Esophagus muscularis mucosa (tissue), 4 donors: Measurements from ENCODE around the gene CST4. TPM values are rescaled to one million over a fixed set of nuclear protein-coding genes. Genes with fewer than 3 reads are reported as not detected.
"Not testable (repeated sequence)": the region's sequence is repeated elsewhere in the genome, so short reads cannot be mapped to it uniquely, and the experiment has no call there.

Experiments
- DNase-seq: peaks from one replicate; pipeline ENCODE4 v3.0.0-alpha.2; 2017; ENCODE audit errors: extremely low spot score
- H3K27ac ChIP-seq, 4 donors: fragments of 200-600 bp; sonication (generic); replicated peaks in 1 of 4; 1 replicate in 3 of 4; 2 replicates in 1 of 4; pipeline ENCODE4 v1.5.1; 2016 to 2019; ENCODE audit warnings: mild to moderate bottlenecking in 1 of 4
- H3K27me3 ChIP-seq, 4 donors: fragments of 200-600 bp; sonication (generic); one replicate each; pipeline versions ENCODE4 v1.5.1 to v1.6.0; 2016 to 2019
- H3K36me3 ChIP-seq, 4 donors: fragments of 200-600 bp; sonication (generic); one replicate each; pipeline ENCODE4 v1.5.1; 2016 to 2019
- H3K4me1 ChIP-seq, 4 donors: fragments of 200-600 bp; sonication (generic); one replicate each; pipeline ENCODE4 v1.5.1; 2016 to 2019
- H3K4me3 ChIP-seq, 4 donors: fragments of 200-600 bp; sonication (generic); 1 replicate in 2 of 4; 2 replicates in 2 of 4; pipeline ENCODE4 v1.5.1; 2016 to 2019; ENCODE audit warnings: mild to moderate bottlenecking in 4 of 4, moderate library complexity in 1 of 4
- H3K9me3 ChIP-seq, 4 donors: fragments of 200-600 bp; sonication (generic); 1 replicate in 3 of 4; 2 replicates in 1 of 4; pipeline ENCODE4 v1.5.1; 2016 to 2019
- CTCF ChIP-seq, 3 experiments: fragments of 200-600 bp in 2 of 3; fragments of 450-650 bp in 1 of 3; sonication (generic) in 2 of 3; IDR thresholded peaks; one replicate each; pipeline ENCODE4 v1.5.1; 2017 to 2019; ENCODE audit warnings: antibody characterized with exemption in 3 of 3, mild to moderate bottlenecking in 2 of 3, moderate library complexity in 1 of 3
- EP300 ChIP-seq: sonication (generic); formaldehyde crosslinking; IDR thresholded peaks from one replicate; pipeline ENCODE4 v1.6.1; 2017; ENCODE audit warnings: antibody characterized with exemption
- POLR2A ChIP-seq: fragments of 450-650 bp; IDR thresholded peaks from one replicate; pipeline ENCODE4 v1.6.1; 2017; ENCODE audit warnings: antibody characterized with exemption, moderate library complexity, mild to moderate bottlenecking, low read depth
- POLR2AphosphoS5 ChIP-seq, 2 donors: sonication (generic); formaldehyde crosslinking; IDR thresholded peaks; one replicate each; pipeline ENCODE4 v1.6.1; 2017; ENCODE audit warnings: antibody characterized with exemption in 2 of 2
- WGBS: methylation state at CpG from one replicate; pipeline ENCODE4 v1.1.5; 2018; 5-methylcytosine and 5-hydroxymethylcytosine counted together
- intact Hi-C: fragments of 100-400 bp; cut with DNase I; formaldehyde crosslinking; loops from one replicate; pipeline ENCODE4 v1.15.1; 2023
- total RNA-seq, 4 donors: library from RNA; depleted of rRNA; stranded (reverse); fragments of >200 nt; gene quantifications; one replicate each; pipeline versions ENCODE4 v1.1.0 to v1.2.1, GENCODE V29; 2016

CST4 gene
- total RNA-seq, 4 donors from 2014 or later, result not detected

DNA sequence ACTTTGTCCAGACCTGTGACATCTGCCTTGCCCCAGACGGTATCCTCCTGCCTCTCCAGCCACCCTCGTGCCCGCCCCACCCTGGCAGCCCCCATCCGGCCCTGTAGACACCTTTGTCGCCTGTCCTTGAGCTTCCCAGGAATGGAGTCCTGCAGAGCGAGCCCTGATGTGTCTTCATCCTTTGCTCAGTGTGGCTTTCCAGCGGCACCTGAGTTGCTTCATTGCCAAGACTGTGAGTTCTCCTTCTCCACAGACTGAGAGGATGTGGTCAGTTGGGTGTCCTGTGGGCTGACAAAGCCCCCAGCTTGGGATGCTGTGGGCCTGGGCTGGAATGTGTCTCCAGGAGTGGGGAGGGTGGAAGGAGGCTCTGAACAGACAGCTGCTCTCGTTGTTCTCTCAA is 1.7 kb upstream of the CST4 start:
- Histone ChIP-seq H3K36me3 (no peaks in the 10 kb centered on the region), H3K9me3 (no peaks in the 10 kb centered on the region), H3K4me3 (no peak overlapping the region), H3K4me1 (peaks cover 0 to 9% (median 3%) of the 10 kb centered on the region in 4 donors), H3K27me3 (peaks cover 0 to 11% (median 0%) of the 10 kb centered on the region in 4 donors), H3K27ac (no peak overlapping the region)
- 96% methylated on average over 8 of the region's 8 CpGs for WGBS
- peak; percentile 87 for DNase-seq
- TF ChIP-seq EP300 (no peak), CTCF (IDR thresholded peaks at IDR 0.05) (no peak), POLR2A (no peak), POLR2AphosphoS5 (IDR thresholded peaks at IDR 0.05) (no peak)
- intact Hi-C loops, result no loop called here

GRCh38 chr20:23689399-23689690 is 507 bp upstream of the CST4 start:
- DNase-seq, result no peak
- 60% methylated on average over 3 of the region's 3 CpGs for WGBS
- no peak overlapping the region for H3K4me3 ChIP-seq
- intact Hi-C loops, result no loop called here
- H3K27me3 ChIP-seq, result peaks cover 0 to 16% (median 0%) of the 10 kb centered on the region in 4 donors
- H3K4me1 ChIP-seq, result peaks cover 0 to 9% (median 3%) of the 10 kb centered on the region in 4 donors
- H3K9me3 ChIP-seq, result no peaks in the 10 kb centered on the region
- no peaks in the 10 kb centered on the region for H3K36me3 ChIP-seq
- no peak for TF ChIP-seq POLR2AphosphoS5 (IDR thresholded peaks at IDR 0.05)
- no peak for TF ChIP-seq CTCF (IDR thresholded peaks at IDR 0.05)
- no peak for TF ChIP-seq POLR2A
- TF ChIP-seq EP300, result no peak
- no peak overlapping the region for H3K27ac ChIP-seq

DNA sequence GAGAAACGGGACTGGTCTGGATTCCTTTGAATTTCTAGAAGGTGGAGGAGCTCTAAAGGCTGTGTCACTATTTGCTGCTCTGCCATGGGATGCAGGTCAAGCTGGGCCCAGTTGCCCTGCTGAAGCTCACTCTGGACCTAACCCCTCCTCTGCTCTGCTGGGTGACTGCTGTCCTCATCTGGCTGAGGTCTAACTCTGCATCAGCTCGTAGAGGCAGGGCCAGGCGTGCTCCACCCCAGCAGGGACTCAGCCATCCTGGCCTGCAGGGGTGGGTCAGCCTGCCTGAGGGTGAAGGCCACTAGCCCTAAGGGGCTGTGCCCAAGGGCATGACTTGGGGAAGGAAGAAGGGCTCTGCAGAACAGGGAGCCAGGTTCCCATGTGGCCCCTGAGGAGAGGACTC is 852 bp downstream of the CST4 start:
- TF ChIP-seq EP300, result no peak
- no peak for TF ChIP-seq POLR2A
- TF ChIP-seq POLR2AphosphoS5 (IDR thresholded peaks at IDR 0.05), result no peak
- TF ChIP-seq CTCF (IDR thresholded peaks at IDR 0.05), result no peak
- WGBS, result no CpG with 5 or more reads among the region's 3 CpGs

GRCh38 chr20:23686046-23686750 is 2.6 kb downstream of the CST4 start:
- Histone ChIP-seq H3K4me1 (no peaks in the 10 kb centered on the region), H3K27ac (no peak overlapping the region), H3K36me3 (no peaks in the 10 kb centered on the region), H3K9me3 (no peaks in the 10 kb centered on the region), H3K27me3 (peaks cover 0 to 16% (median 0%) of the 10 kb centered on the region in 4 donors), H3K4me3 (no peak overlapping the region)
- 86% methylated on average over 4 of the region's 4 CpGs for WGBS
- no peak for TF ChIP-seq CTCF (IDR thresholded peaks at IDR 0.05)
- intact Hi-C loops, result no loop called here
- DNase-seq, result peak; percentile 77

More for the DNA sequence above, 852 bp downstream of the CST4 start:
- H3K36me3 ChIP-seq, result no peaks in the 10 kb centered on the region
- H3K4me1 ChIP-seq, result peaks cover 0 to 6% (median 2%) of the 10 kb centered on the region in 4 donors
- no peaks in the 10 kb centered on the region for H3K9me3 ChIP-seq
- no peak overlapping the region for H3K4me3 ChIP-seq
- peaks cover 0 to 16% (median 0%) of the 10 kb centered on the region in 4 donors for H3K27me3 ChIP-seq
- no peak overlapping the region for H3K27ac ChIP-seq
- DNase-seq, result peak; percentile 83
- intact Hi-C loops, result no loop called here

DNA sequence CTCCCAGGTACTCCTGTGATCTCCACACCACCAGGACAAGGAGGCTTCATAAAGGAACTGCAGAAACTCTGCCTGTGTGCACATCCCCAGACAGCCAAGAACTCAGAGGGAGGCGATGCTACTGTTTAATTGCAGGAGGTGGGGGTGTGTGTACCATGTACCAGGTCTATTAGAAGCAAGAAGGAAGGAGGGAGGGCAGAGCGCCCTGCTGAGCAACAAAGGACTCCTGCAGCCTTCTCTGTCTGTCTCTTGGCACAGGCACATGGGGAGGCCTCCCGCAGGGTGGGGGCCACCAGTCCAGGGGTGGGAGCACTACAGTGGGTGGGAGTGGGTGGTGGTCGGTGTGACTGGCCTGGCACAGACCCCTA is 3.3 kb downstream of the CST4 start:
- H3K36me3 ChIP-seq, DNase-seq, H3K27ac ChIP-seq, H3K4me3 ChIP-seq, H3K9me3 ChIP-seq, intact Hi-C loops, H3K4me1 ChIP-seq: not testable (repeated sequence)
- 93% methylated on average over 2 of the region's 4 CpGs for WGBS
- H3K27me3 ChIP-seq, result peaks cover 0 to 16% (median 0%) of the 10 kb centered on the region in 4 donors
